Esophagus muscularis mucosa (tissue), 4 donors: ENCODE data around the gene RNF111. TPM values are rescaled to one million over a fixed set of nuclear protein-coding genes. Genes with fewer than 3 reads are reported as not detected.
A peak's percentile ranks its signal among the peaks of the same experiment; 100 is the strongest.

ENCODE experiments used
- DNase-seq: peaks from one replicate; pipeline ENCODE4 v3.0.0-alpha.2; 2017; ENCODE audit errors: extremely low spot score
- H3K27ac ChIP-seq, 4 donors: fragments of 200-600 bp; sonication (generic); replicated peaks in 1 of 4; 1 replicate in 3 of 4; 2 replicates in 1 of 4; pipeline ENCODE4 v1.5.1; 2016 to 2019; ENCODE audit warnings: mild to moderate bottlenecking in 1 of 4
- H3K27me3 ChIP-seq, 4 donors: fragments of 200-600 bp; sonication (generic); one replicate each; pipeline versions ENCODE4 v1.5.1 to v1.6.0; 2016 to 2019
- H3K36me3 ChIP-seq, 4 donors: fragments of 200-600 bp; sonication (generic); one replicate each; pipeline ENCODE4 v1.5.1; 2016 to 2019
- H3K4me1 ChIP-seq, 4 donors: fragments of 200-600 bp; sonication (generic); one replicate each; pipeline ENCODE4 v1.5.1; 2016 to 2019
- H3K4me3 ChIP-seq, 4 donors: fragments of 200-600 bp; sonication (generic); 1 replicate in 2 of 4; 2 replicates in 2 of 4; pipeline ENCODE4 v1.5.1; 2016 to 2019; ENCODE audit warnings: mild to moderate bottlenecking in 4 of 4, moderate library complexity in 1 of 4
- H3K9me3 ChIP-seq, 4 donors: fragments of 200-600 bp; sonication (generic); 1 replicate in 3 of 4; 2 replicates in 1 of 4; pipeline ENCODE4 v1.5.1; 2016 to 2019
- CTCF ChIP-seq, 3 experiments: fragments of 200-600 bp in 2 of 3; fragments of 450-650 bp in 1 of 3; sonication (generic) in 2 of 3; IDR thresholded peaks; one replicate each; pipeline ENCODE4 v1.5.1; 2017 to 2019; ENCODE audit warnings: antibody characterized with exemption in 3 of 3, mild to moderate bottlenecking in 2 of 3, moderate library complexity in 1 of 3
- EP300 ChIP-seq: sonication (generic); formaldehyde crosslinking; IDR thresholded peaks from one replicate; pipeline ENCODE4 v1.6.1; 2017; ENCODE audit warnings: antibody characterized with exemption
- POLR2A ChIP-seq: fragments of 450-650 bp; IDR thresholded peaks from one replicate; pipeline ENCODE4 v1.6.1; 2017; ENCODE audit warnings: antibody characterized with exemption, moderate library complexity, mild to moderate bottlenecking, low read depth
- POLR2AphosphoS5 ChIP-seq, 2 donors: sonication (generic); formaldehyde crosslinking; IDR thresholded peaks; one replicate each; pipeline ENCODE4 v1.6.1; 2017; ENCODE audit warnings: antibody characterized with exemption in 2 of 2
- WGBS: methylation state at CpG from one replicate; pipeline ENCODE4 v1.1.5; 2018; 5-methylcytosine and 5-hydroxymethylcytosine counted together
- intact Hi-C: fragments of 100-400 bp; cut with DNase I; formaldehyde crosslinking; loops from one replicate; pipeline ENCODE4 v1.15.1; 2023
- total RNA-seq, 4 donors: library from RNA; depleted of rRNA; stranded (reverse); fragments of >200 nt; gene quantifications; one replicate each; pipeline versions ENCODE4 v1.1.0 to v1.2.1, GENCODE V29; 2016

Gene RNF111
- 10 to 100 TPM; 14.1 to 19.9 (median 18.4) TPM for total RNA-seq

- peaks cover 0 to 6% (median 2%) of the 10 kb centered on the region in 4 donors for H3K36me3 ChIP-seq
- TF ChIP-seq EP300 (no peak), POLR2A (peak; percentile 66), CTCF (IDR thresholded peaks at IDR 0.05) (no peak), POLR2AphosphoS5 (IDR thresholded peaks at IDR 0.05) (peak; percentile 87 to 93)
- H3K4me3 ChIP-seq: peak within 1 kb of the TSS; percentile 65 to 99 (median 81)
- no peaks in the 10 kb centered on the region for H3K9me3 ChIP-seq
- H3K4me1 ChIP-seq: peaks cover 18 to 39% (median 28%) of the 10 kb centered on the region in 4 donors
- WGBS: under 1% methylated on average over 46 of the region's 47 CpGs
- peak; percentile 94 for DNase-seq
- peak within 1 kb of the TSS; percentile 86 to 92 (median 88) for H3K27ac ChIP-seq
- intact Hi-C loops: loop anchor here (5.0 to 10.0 kb wide), 3 partner anchors 53 to 377 kb away; partner anchors contain the start of genes CCNB2 and SLTM
- no peaks in the 10 kb centered on the region for H3K27me3 ChIP-seq
Observed at GRCh38 chr15:58987491-58988005, at the start of gene RNF111. TSS of gene RNF111 (plus strand) at chr15:58987663. CDS start at chr15:59030823, 43,160 bp downstream.

DNA sequence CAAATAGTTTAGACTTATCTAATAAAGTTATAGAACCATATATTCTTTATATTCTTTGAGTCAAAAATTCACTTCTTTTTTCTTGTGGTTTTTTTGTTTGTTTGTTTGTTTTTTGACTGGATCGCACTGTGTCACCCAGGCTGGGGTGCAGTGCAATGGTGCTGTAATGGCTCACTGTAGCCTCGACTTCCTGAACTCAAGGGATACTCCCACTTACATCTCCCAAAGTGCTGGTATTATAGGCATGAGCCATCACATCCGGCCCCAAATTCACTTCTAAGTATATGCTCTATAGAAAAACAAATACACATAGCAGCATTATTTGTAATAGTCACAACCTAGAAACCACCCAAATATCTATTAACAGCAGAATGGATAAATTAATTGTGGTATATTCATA is 40.3 kb upstream of the RNF111 start:
- WGBS: 80% methylated on average over 3 of the region's 3 CpGs
- Histone ChIP-seq H3K27me3 (no peaks in the 10 kb centered on the region), H3K9me3 (no peaks in the 10 kb centered on the region), H3K27ac (no peak overlapping the region), H3K4me3 (no peak overlapping the region), H3K36me3 (no peaks in the 10 kb centered on the region), H3K4me1 (peaks cover 0 to 3% (median 0%) of the 10 kb centered on the region in 4 donors)
- intact Hi-C loops: no loop called here
- TF ChIP-seq POLR2A (no peak), CTCF (IDR thresholded peaks at IDR 0.05) (no peak), EP300 (no peak), POLR2AphosphoS5 (IDR thresholded peaks at IDR 0.05) (no peak)
- no peak for DNase-seq

DNA sequence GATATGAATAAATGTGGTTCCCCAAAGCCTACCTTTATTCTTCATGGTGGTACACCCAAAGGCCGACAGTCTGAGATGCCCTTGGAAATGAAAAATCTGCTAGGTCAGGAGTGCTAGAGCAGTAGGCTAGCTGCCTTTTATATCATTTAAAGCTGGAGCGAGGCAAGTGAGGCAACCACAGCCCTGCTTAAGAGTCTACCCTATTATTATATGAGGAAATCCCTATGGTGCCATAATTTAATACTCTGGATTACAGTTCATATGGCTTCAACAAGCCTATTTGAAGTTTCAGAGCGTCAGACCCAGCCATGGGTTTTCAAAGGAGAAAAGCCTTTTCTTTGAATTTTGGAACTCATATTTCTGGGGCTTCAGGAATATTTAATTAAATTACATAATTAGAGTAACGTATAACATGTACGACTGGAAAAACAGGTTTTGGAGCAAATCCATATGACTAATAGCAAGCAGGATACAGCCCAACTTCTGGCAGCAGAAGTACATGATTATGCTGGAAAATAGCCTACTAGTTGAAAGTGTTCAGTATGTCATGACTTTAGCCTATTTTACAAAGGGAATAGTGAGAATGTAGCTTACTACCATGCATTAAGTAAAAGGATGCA is 36.0 kb upstream of the RNF111 start:
- TF ChIP-seq EP300 (no peak), CTCF (IDR thresholded peaks at IDR 0.05) (no peak), POLR2AphosphoS5 (IDR thresholded peaks at IDR 0.05) (no peak), POLR2A (no peak)
- Histone ChIP-seq H3K4me1 (peaks cover 0 to 3% (median 0%) of the 10 kb centered on the region in 4 donors), H3K9me3 (no peaks in the 10 kb centered on the region), H3K27me3 (no peaks in the 10 kb centered on the region), H3K27ac (no peak overlapping the region), H3K36me3 (no peaks in the 10 kb centered on the region), H3K4me3 (no peak overlapping the region)
- intact Hi-C loops: no loop called here
- DNase-seq: no peak
- WGBS: 59% methylated on average over 5 of the region's 5 CpGs

DNA sequence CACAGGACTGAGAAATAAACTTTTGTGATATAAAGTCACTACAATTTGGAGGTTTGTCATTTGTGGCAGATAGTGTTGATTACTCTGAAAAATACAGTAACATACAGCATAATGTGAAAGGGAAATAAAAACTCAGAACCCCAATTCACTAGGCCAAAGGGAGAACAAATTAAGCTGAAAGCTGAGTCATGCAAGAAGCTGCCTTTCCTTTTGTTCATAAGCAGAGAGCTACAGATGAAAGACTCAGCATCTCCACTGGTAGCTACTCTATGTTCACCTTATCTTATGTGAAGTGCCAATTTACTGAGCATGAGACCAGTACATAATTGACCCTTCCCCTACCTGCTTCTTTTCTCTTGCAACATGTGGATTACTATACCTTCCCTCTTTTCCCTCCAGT is 34.7 kb upstream of the RNF111 start:
- intact Hi-C loops: no loop called here
- H3K9me3 ChIP-seq: no peaks in the 10 kb centered on the region

More for the DNA sequence above, 34.7 kb upstream of the RNF111 start:
- no peaks in the 10 kb centered on the region for H3K27me3 ChIP-seq
- TF ChIP-seq POLR2AphosphoS5 (IDR thresholded peaks at IDR 0.05) (no peak), EP300 (no peak), CTCF (IDR thresholded peaks at IDR 0.05) (no peak), POLR2A (no peak)
- no peak overlapping the region for H3K4me3 ChIP-seq
- no peak for DNase-seq
- peaks cover 0 to 3% (median 0%) of the 10 kb centered on the region in 4 donors for H3K4me1 ChIP-seq
- no peaks in the 10 kb centered on the region for H3K36me3 ChIP-seq
- H3K27ac ChIP-seq: no peak overlapping the region
